Muscle of leg (tissue), 11 donors: ENCODE data around the gene ZBTB8OS. TPM values are rescaled to one million over a fixed set of nuclear protein-coding genes. Genes with fewer than 3 reads are reported as not detected.
"Not testable (repeated sequence)": the region's sequence is repeated elsewhere in the genome, so short reads cannot be mapped to it uniquely, and the experiment has no call there.

ENCODE experiments used
- DNase-seq: peaks from one replicate; pipeline ENCODE4 v3.0.0; 2013
- H3K27ac ChIP-seq: one replicate; pipeline ENCODE4 v1.5.1; 2013; ENCODE audit warnings: mild to moderate bottlenecking, low read length, control low read depth
- H3K27me3 ChIP-seq: one replicate; pipeline ENCODE4 v1.6.1; 2013; ENCODE audit warnings: low read length; ENCODE audit not compliant: control insufficient read depth, insufficient read depth
- H3K36me3 ChIP-seq: one replicate; pipeline ENCODE4 v1.6.1; 2013; ENCODE audit warnings: low read length; ENCODE audit not compliant: control insufficient read depth, insufficient read depth
- H3K4me1 ChIP-seq: one replicate; pipeline ENCODE4 v1.6.1; 2013; ENCODE audit warnings: low read length; ENCODE audit not compliant: control insufficient read depth, insufficient read depth
- H3K4me3 ChIP-seq: one replicate; pipeline ENCODE4 v1.5.1; 2013; ENCODE audit warnings: low read length, control low read depth
- H3K9me3 ChIP-seq: replicated peaks from 2 replicates; pipeline ENCODE4 v1.6.1; 2013; ENCODE audit warnings: low read depth, low read length; ENCODE audit not compliant: control insufficient read depth
- WGBS: methylation state at CpG from one replicate; pipeline ENCODE4 v1.1.5; 2013; ENCODE audit warnings: missing lambda C conversion rate; ENCODE audit not compliant: insufficient coverage; 5-methylcytosine and 5-hydroxymethylcytosine counted together
- polyA plus RNA-seq, 8 donors: library from polyadenylated mRNA; unstranded; fragments of 120-200 nt; gene quantifications; one replicate each; pipeline versions ENCODE4 v1.2.1 to v1.2.3, GENCODE V29; 2013; ENCODE audit warnings: inconsistent platforms in 1 of 8, low replicate concordance in 1 of 8; ENCODE audit not compliant: insufficient read length in 8 of 8, insufficient read depth in 1 of 8
- total RNA-seq: library from RNA; stranded (reverse); fragments of 120-200 nt; gene quantifications from one replicate; pipeline ENCODE4 v1.2.4, GENCODE V29; 2013

Gene ZBTB8OS
- total and polyA plus RNA-seq, 9 donors: 20.6 to 30.2 (median 24.1) TPM

GRCh38 chr1:32683397-32683796, 33.0 kb upstream of the ZBTB8OS start:
- peaks cover 44% of the 10 kb centered on the region for H3K36me3 ChIP-seq
- WGBS: no CpG with 5 or more reads among the region's 3 CpGs
- DNase-seq: no peak

DNA sequence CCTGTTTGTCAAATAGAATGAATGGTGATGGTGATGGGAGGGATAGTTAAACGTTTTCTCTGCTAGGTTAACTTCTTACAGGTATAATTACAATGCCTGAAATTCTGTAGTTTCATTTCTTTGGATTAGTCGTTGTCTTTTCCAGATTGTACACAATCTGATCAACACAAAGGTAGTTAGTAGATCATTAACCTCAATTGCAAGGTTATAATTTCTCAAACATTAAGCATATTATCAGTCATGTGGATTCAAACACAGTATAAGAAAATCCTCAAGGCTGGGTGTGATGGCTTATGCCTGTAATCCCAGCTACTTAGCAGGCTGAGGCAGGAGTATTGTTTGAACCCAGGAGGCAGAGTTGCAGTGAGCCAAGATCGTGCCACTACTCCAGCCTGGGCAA, 31.6 kb upstream of the ZBTB8OS start:
- WGBS: no CpG with 5 or more reads among the region's 3 CpGs
- no peak overlapping the region for H3K4me3 ChIP-seq
- H3K36me3 ChIP-seq: peaks cover 54% of the 10 kb centered on the region
- H3K4me1 ChIP-seq: peaks cover 5% of the 10 kb centered on the region
- H3K27ac ChIP-seq: no peak overlapping the region
- no peaks in the 10 kb centered on the region for H3K9me3 ChIP-seq
- DNase-seq: no peak
- no peaks in the 10 kb centered on the region for H3K27me3 ChIP-seq

More at GRCh38 chr1:32683397-32683796, 33.0 kb upstream of the ZBTB8OS start:
- peaks cover 5% of the 10 kb centered on the region for H3K4me1 ChIP-seq
- H3K9me3 ChIP-seq: no peaks in the 10 kb centered on the region
- H3K4me3 ChIP-seq: no peak overlapping the region
- no peak overlapping the region for H3K27ac ChIP-seq
- H3K27me3 ChIP-seq: no peaks in the 10 kb centered on the region

DNA sequence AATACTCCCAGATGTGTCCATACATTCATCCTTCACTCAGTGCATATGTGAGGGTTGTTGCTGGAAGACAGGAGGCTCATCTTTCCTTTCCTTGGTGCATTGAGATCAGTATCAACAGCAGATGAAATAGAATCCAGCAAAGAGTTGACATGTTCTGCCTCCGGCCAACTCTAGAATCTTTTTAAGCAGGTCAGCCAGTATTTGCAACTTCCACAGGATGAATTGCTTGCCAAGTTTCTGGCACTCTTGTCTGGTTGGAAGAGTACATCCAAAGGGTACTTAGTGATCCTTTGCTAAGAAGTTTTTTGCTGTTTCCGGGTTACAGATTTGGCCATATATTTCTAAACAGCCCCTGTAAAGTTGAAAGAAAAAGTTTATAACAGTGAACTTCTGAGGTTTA, 31.2 kb upstream of the ZBTB8OS start:
- Histone ChIP-seq H3K27me3 (no peaks in the 10 kb centered on the region), H3K27ac (no peak overlapping the region), H3K4me1 (peaks cover 5% of the 10 kb centered on the region), H3K9me3 (no peaks in the 10 kb centered on the region), H3K36me3 (peaks cover 55% of the 10 kb centered on the region), H3K4me3 (no peak overlapping the region)
- WGBS: 29% methylated on average over 1 of the region's 2 CpGs
- no peak for DNase-seq

DNA sequence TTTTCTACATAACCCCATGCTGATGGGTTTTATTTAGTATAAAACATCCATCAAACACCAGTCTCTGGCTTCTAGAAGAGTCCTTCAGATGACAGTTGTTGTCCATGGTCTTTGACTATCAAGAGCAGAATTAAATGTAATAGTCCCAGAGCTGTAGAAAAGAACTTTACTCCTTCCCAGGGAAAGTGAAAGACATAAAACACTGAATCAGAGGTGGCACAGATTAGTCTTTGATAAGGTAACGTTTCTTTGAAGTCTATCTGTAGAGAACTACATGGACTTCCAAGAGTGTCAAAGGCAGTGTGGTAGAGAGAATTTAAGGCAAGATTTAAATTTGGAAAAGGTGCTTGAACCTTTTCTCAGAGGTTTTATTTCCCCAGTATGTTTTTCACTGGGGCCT, 30.3 kb upstream of the ZBTB8OS start:
- Histone ChIP-seq H3K27ac (no peak overlapping the region), H3K36me3 (peaks cover 58% of the 10 kb centered on the region)
- WGBS: 83% methylated on average over 1 of the region's 1 CpG

DNA sequence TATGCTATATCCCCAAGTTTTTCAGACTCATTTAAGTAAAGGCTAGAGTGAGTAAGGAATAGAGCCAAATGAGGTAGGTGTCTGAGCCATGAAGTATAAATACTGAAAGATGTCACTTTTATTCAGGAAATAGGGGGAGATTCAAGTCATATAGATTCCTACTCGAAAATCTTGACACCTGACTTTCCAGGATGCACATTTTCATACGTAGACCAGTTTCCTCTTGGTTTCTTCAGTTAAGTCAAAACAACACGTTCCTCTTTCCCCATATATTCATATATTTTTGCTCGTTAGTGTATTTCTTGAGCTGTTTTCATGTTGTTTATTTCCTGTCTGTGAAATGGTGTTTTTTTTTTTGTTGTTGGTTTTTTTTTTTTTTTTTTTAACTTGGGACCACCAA, 29.6 kb upstream of the ZBTB8OS start:
- H3K27ac ChIP-seq, DNase-seq, H3K9me3 ChIP-seq, H3K4me3 ChIP-seq, H3K27me3 ChIP-seq, H3K4me1 ChIP-seq: not testable (repeated sequence)
- WGBS: no CpG with 5 or more reads among the region's 4 CpGs
- peaks cover 53% of the 10 kb centered on the region for H3K36me3 ChIP-seq

More for the DNA sequence above, 30.3 kb upstream of the ZBTB8OS start:
- Histone ChIP-seq H3K9me3 (no peaks in the 10 kb centered on the region), H3K4me1 (peaks cover 5% of the 10 kb centered on the region), H3K27me3 (no peaks in the 10 kb centered on the region), H3K4me3 (no peak overlapping the region)
- DNase-seq: no peak

DNA sequence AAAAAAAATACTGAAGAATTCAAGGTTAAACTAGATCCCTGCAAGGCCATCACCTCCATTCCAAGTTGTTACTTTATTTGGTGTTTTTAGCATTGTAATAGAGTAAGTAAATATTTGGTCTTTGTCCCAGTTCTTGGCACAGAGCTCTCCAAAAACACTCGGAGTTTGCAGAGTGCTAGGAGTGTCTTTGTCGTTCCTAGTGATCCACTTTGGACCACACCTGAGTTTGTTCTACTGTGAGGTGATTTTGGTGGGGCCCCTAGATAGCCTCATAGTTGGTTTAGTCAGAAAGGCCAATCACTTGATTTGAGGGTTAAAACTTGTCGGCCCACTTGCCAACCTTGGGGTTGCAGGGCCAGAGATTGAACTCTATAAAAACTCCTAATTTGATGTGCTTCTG, 26.6 kb upstream of the ZBTB8OS start:
- no peak overlapping the region for H3K4me3 ChIP-seq
- no peak overlapping the region for H3K27ac ChIP-seq
- H3K4me1 ChIP-seq: no peaks in the 10 kb centered on the region
- 50% methylated on average over 1 of the region's 3 CpGs for WGBS
- H3K36me3 ChIP-seq: peaks cover 59% of the 10 kb centered on the region
- H3K9me3 ChIP-seq: no peaks in the 10 kb centered on the region
- H3K27me3 ChIP-seq: no peaks in the 10 kb centered on the region
- no peak for DNase-seq

DNA sequence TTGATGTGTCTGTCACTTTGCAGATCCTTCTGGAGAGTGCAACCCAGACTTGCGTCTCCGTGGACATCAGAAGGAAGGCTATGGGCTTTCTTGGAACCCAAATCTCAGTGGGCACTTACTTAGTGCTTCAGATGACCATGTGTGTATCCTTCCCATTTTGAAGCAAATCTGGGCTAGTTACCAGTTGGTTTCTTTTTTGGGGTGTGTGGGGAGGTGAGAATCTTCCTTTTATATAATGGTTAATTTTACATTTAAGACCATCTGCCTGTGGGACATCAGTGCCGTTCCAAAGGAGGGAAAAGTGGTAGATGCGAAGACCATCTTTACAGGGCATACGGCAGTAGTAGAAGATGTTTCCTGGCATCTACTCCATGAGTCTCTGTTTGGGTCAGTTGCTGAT, 18.4 kb upstream of the ZBTB8OS start:
- DNase-seq, H3K27ac ChIP-seq, H3K4me3 ChIP-seq, H3K27me3 ChIP-seq, H3K4me1 ChIP-seq, H3K9me3 ChIP-seq: not testable (repeated sequence)
- H3K36me3 ChIP-seq: peaks cover 61% of the 10 kb centered on the region
- 100% methylated on average over 5 of the region's 5 CpGs for WGBS

GRCh38 chr1:32666901-32667566, 16.7 kb upstream of the ZBTB8OS start:
- WGBS: 92% methylated on average over 10 of the region's 12 CpGs
- Histone ChIP-seq H3K27me3 (no peaks in the 10 kb centered on the region), H3K36me3 (peaks cover 68% of the 10 kb centered on the region), H3K4me1 (no peaks in the 10 kb centered on the region), H3K9me3 (no peaks in the 10 kb centered on the region), H3K4me3 (no peak overlapping the region), H3K27ac (no peak overlapping the region)
- DNase-seq: no peak

- peaks cover 69% of the 10 kb centered on the region for H3K36me3 ChIP-seq
- no CpG with 5 or more reads among the region's 1 CpG for WGBS
- no peaks in the 10 kb centered on the region for H3K9me3 ChIP-seq
- DNase-seq: no peak
- no peaks in the 10 kb centered on the region for H3K4me1 ChIP-seq
- no peak overlapping the region for H3K27ac ChIP-seq
- H3K4me3 ChIP-seq: no peak overlapping the region
- H3K27me3 ChIP-seq: no peaks in the 10 kb centered on the region
Measured at GRCh38 chr1:32665915-32666314, 15.6 kb upstream of the ZBTB8OS start.

- Histone ChIP-seq H3K36me3 (peaks cover 68% of the 10 kb centered on the region), H3K27me3 (no peaks in the 10 kb centered on the region), H3K4me3 (no peak overlapping the region), H3K4me1 (no peaks in the 10 kb centered on the region), H3K27ac (no peak overlapping the region), H3K9me3 (no peaks in the 10 kb centered on the region)
- WGBS: no CpG with 5 or more reads among the region's 1 CpG
- DNase-seq: no peak
Measured at GRCh38 chr1:32659581-32659980, 9.2 kb upstream of the ZBTB8OS start.
